Kidney epithelial cell (primary cell): ENCODE results near the gene SLC9A3. TPM values are rescaled to one million over a fixed set of nuclear protein-coding genes. Genes with fewer than 3 reads are reported as not detected.

Source experiments
- DNase-seq: peaks from one replicate; pipeline ENCODE4 v3.0.0-alpha.2; 2010; ENCODE audit warnings: low read depth
- H3K27me3 ChIP-seq: 2 replicates; pipeline ENCODE4 v1.6.0; 2011; ENCODE audit warnings: low read length; ENCODE audit not compliant: control insufficient read depth, insufficient read depth
- H3K36me3 ChIP-seq: 2 replicates; pipeline ENCODE4 v1.5.1; 2011; ENCODE audit warnings: low read length; ENCODE audit not compliant: control insufficient read depth, insufficient read depth
- H3K4me3 ChIP-seq: 2 replicates; pipeline ENCODE4 v1.5.1; 2011; ENCODE audit warnings: low read depth, mild to moderate bottlenecking, control low read depth, low read length
- CTCF ChIP-seq: IDR thresholded peaks from 2 replicates; pipeline ENCODE4 v1.5.1; 2011; ENCODE audit warnings: mild to moderate bottlenecking, moderate library complexity, low read length, control low read depth, inconsistent platforms; ENCODE audit not compliant: insufficient read depth, poor library complexity, severe bottlenecking
- total RNA-seq: library from RNA; depleted of rRNA; stranded (reverse); fragments of >200 nt; gene quantifications from 2 replicates; pipeline ENCODE4 v1.2.3, GENCODE V29; 2015

Gene SLC9A3
- total RNA-seq, 1 donor from 2014 or later = 3.6 TPM

GRCh38 chr5:472656-473550 is 51.3 kb downstream of the SLC9A3 start:
- Histone ChIP-seq H3K27me3 (peaks cover 33% of the 10 kb centered on the region), H3K4me3 (peak overlapping the region; percentile 70), H3K36me3 (peaks cover 1% of the 10 kb centered on the region)
- DNase-seq = no peak
- TF ChIP-seq CTCF = no peak

GRCh38 chr5:472076-472655 is 52.1 kb downstream of the SLC9A3 start:
- no peak for TF ChIP-seq CTCF
- H3K4me3 ChIP-seq = peak overlapping the region; percentile 66
- DNase-seq = no peak
- peaks cover 26% of the 10 kb centered on the region for H3K27me3 ChIP-seq
- peaks cover 1% of the 10 kb centered on the region for H3K36me3 ChIP-seq

- Histone ChIP-seq H3K27me3 (peaks cover 21% of the 10 kb centered on the region), H3K36me3 (peaks cover 1% of the 10 kb centered on the region), H3K4me3 (peak overlapping the region; percentile 66)
- DNase-seq = no peak
- TF ChIP-seq CTCF = no peak
These were observed 52.5 kb downstream of the SLC9A3 start for GRCh38 chr5:471750-472058.

- peaks cover 16% of the 10 kb centered on the region for H3K27me3 ChIP-seq
- TF ChIP-seq CTCF = no peak
- peaks cover 1% of the 10 kb centered on the region for H3K36me3 ChIP-seq
- no peak overlapping the region for H3K4me3 ChIP-seq
- no peak for DNase-seq
These were observed 53.1 kb downstream of the SLC9A3 start for GRCh38 chr5:470961-471749.

GRCh38 chr5:469752-470483 is 54.3 kb downstream of the SLC9A3 start:
- peaks cover 1% of the 10 kb centered on the region for H3K36me3 ChIP-seq
- DNase-seq = no peak

More at GRCh38 chr5:469752-470483, 54.3 kb downstream of the SLC9A3 start:
- no peak for TF ChIP-seq CTCF
- peaks cover 3% of the 10 kb centered on the region for H3K27me3 ChIP-seq
- no peak overlapping the region for H3K4me3 ChIP-seq
